ENCODE measurements around the gene CNGA2.

DNA sequence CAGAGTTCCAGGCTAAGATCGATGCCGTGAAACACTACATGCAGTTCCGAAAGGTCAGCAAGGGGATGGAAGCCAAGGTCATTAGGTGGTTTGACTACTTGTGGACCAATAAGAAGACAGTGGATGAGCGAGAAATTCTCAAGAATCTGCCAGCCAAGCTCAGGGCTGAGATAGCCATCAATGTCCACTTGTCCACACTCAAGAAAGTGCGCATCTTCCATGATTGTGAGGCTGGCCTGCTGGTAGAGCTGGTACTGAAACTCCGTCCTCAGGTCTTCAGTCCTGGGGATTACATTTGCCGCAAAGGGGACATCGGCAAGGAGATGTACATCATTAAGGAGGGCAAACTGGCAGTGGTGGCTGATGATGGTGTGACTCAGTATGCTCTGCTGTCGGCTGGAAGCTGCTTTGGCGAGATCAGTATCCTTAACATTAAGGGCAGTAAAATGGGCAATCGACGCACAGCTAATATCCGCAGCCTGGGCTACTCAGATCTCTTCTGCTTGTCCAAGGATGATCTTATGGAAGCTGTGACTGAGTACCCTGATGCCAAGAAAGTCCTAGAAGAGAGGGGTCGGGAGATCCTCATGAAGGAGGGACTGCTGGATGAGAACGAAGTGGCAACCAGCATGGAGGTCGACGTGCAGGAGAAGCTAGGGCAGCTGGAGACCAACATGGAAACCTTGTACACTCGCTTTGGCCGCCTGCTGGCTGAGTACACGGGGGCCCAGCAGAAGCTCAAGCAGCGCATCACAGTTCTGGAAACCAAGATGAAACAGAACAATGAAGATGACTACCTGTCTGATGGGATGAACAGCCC, 9.3 kb downstream of the CNGA2 start:
- TF ChIP-seq, protein P1, sequence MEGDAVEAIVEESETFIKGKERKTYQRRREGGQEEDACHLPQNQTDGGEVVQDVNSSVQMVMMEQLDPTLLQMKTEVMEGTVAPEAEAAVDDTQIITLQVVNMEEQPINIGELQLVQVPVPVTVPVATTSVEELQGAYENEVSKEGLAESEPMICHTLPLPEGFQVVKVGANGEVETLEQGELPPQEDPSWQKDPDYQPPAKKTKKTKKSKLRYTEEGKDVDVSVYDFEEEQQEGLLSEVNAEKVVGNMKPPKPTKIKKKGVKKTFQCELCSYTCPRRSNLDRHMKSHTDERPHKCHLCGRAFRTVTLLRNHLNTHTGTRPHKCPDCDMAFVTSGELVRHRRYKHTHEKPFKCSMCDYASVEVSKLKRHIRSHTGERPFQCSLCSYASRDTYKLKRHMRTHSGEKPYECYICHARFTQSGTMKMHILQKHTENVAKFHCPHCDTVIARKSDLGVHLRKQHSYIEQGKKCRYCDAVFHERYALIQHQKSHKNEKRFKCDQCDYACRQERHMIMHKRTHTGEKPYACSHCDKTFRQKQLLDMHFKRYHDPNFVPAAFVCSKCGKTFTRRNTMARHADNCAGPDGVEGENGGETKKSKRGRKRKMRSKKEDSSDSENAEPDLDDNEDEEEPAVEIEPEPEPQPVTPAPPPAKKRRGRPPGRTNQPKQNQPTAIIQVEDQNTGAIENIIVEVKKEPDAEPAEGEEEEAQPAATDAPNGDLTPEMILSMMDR (IDR thresholded peaks at IDR 0.05; ENCODE audit: borderline replicate concordance, extremely low read depth, low read length, poor library complexity, severe bottlenecking) = no peak
- no peak for TF ChIP-seq EZH2 (IDR thresholded peaks at IDR 0.05; ENCODE audit: borderline replicate concordance, low read depth, low read length, severe bottlenecking)
